IMR-90 (cell line): ENCODE results near the gene EIF1B.

ENCODE experiments used
- BHLHE40 ChIP-seq: fragments of 150-350 bp; IDR thresholded peaks from 2 replicates; pipeline ENCODE4 v1.6.1; 2016; ENCODE audit warnings: mild to moderate bottlenecking, low read depth, low read length
- CEBPB ChIP-seq: IDR thresholded peaks from 2 replicates; pipeline ENCODE4 v1.6.1; 2012; ENCODE audit warnings: low read depth, low read length, improper control_type of control experiment
- CTCF ChIP-seq: conservative IDR thresholded peaks from 2 replicates; pipeline ENCODE4 v1.5.1; 2012; ENCODE audit warnings: mild to moderate bottlenecking, low read depth, low read length, improper control_type of control experiment
- FOS ChIP-seq: fragments of 150-350 bp; IDR thresholded peaks from 2 replicates; pipeline ENCODE4 v1.6.1; 2016; ENCODE audit warnings: low read depth, low read length
- MAZ ChIP-seq: IDR thresholded peaks from 2 replicates; pipeline ENCODE4 v1.6.1; 2012; ENCODE audit warnings: low read depth, mild to moderate bottlenecking, low read length, improper control_type of control experiment, moderate library complexity, borderline replicate concordance
- MXI1 ChIP-seq: IDR thresholded peaks from 2 replicates; pipeline ENCODE4 v1.6.1; 2012; ENCODE audit warnings: low read depth, mild to moderate bottlenecking, low read length, moderate library complexity, borderline replicate concordance
- POLR2A ChIP-seq: IDR thresholded peaks from 2 replicates; pipeline ENCODE4 v1.6.1; 2012; ENCODE audit warnings: mild to moderate bottlenecking, low read depth, low read length
- RAD21 ChIP-seq: IDR thresholded peaks from 2 replicates; pipeline ENCODE4 v1.6.1; 2012; ENCODE audit warnings: low read length, improper control_type of control experiment
- RCOR1 ChIP-seq: IDR thresholded peaks from 2 replicates; pipeline ENCODE4 v1.6.1; 2012; ENCODE audit warnings: mild to moderate bottlenecking, low read length, improper control_type of control experiment; ENCODE audit not compliant: insufficient replicate concordance
- RFX5 ChIP-seq: IDR thresholded peaks from 2 replicates; pipeline ENCODE4 v1.8.0; 2012; ENCODE audit warnings: low read depth, mild to moderate bottlenecking, low read length, moderate library complexity
- USF2 ChIP-seq: fragments of 150-350 bp; IDR thresholded peaks from 2 replicates; pipeline ENCODE4 v1.6.1; 2017; ENCODE audit warnings: mild to moderate bottlenecking, antibody characterized with exemption, low read length, low read depth

GRCh38 chr3:40328374-40328773 is 18.9 kb downstream of the EIF1B start:
- TF ChIP-seq RFX5, result no peak
- no peak for TF ChIP-seq CTCF
- no peak for TF ChIP-seq POLR2A
- TF ChIP-seq BHLHE40, result no peak
- no peak for TF ChIP-seq RCOR1
- TF ChIP-seq USF2, result no peak
- no peak for TF ChIP-seq RAD21
- TF ChIP-seq CEBPB, result no peak
- no peak for TF ChIP-seq MXI1
- TF ChIP-seq FOS, result no peak
- TF ChIP-seq MAZ, result no peak
